HepG2 (cell line): ENCODE results near the gene MAST1. TPM values are rescaled to one million over a fixed set of nuclear protein-coding genes. Genes with fewer than 3 reads are reported as not detected.

ENCODE experiments used
- EHMT2 ChIP-seq: fragments of 200-600 bp; sonication (generic); IDR thresholded peaks from 2 replicates; pipeline ENCODE4 v1.7.0; 2017; ENCODE audit warnings: antibody characterized with exemption, low read depth, low read length, borderline replicate concordance
- ELF3 ChIP-seq: IDR thresholded peaks from 2 replicates; pipeline ENCODE4 v1.6.1; 2016; ENCODE audit warnings: missing genetic modification reagents, missing compliant biosample characterization
- GRHL1 ChIP-seq: sonication (generic); formaldehyde crosslinking; conservative IDR thresholded peaks from 2 replicates; pipeline ENCODE4 v1.8.0; 2022; ENCODE audit warnings: missing genetic modification reagents
- KLF11 ChIP-seq: IDR thresholded peaks from 2 replicates; pipeline ENCODE4 v1.6.1; 2016; ENCODE audit warnings: missing compliant biosample characterization
- MAF1 ChIP-seq: sonication (generic); formaldehyde crosslinking; IDR thresholded peaks from 2 replicates; pipeline ENCODE4 v1.5.0; 2020; ENCODE audit warnings: missing genetic modification reagents, borderline replicate concordance
- NFE2L2 ChIP-seq: fragments of 150-350 bp; IDR thresholded peaks from 2 replicates; pipeline ENCODE4 v1.6.1; 2014; ENCODE audit warnings: low read length
- NRL ChIP-seq: sonication (generic); formaldehyde crosslinking; IDR thresholded peaks from 2 replicates; pipeline ENCODE4 v1.5.0; 2020; ENCODE audit warnings: missing genetic modification reagents, mild to moderate bottlenecking, moderate library complexity, borderline replicate concordance
- RFXAP ChIP-seq: sonication (generic); formaldehyde crosslinking; IDR thresholded peaks from 2 replicates; pipeline ENCODE4 v1.4.0; 2020; ENCODE audit warnings: missing genetic modification reagents, borderline replicate concordance
- SP5 ChIP-seq: IDR thresholded peaks from 2 replicates; pipeline ENCODE4 v1.6.1; 2016; ENCODE audit warnings: low read depth, borderline replicate concordance
- THYN1 ChIP-seq: sonication (generic); formaldehyde crosslinking; IDR thresholded peaks from 2 replicates; pipeline ENCODE4 v1.8.1; 2023; ENCODE audit warnings: low read depth, mild to moderate bottlenecking, moderate library complexity, missing genetic modification reagents, borderline replicate concordance
- TOPORS ChIP-seq: sonication (generic); formaldehyde crosslinking; IDR thresholded peaks from 2 replicates; pipeline ENCODE4 v1.8.0; 2023; ENCODE audit warnings: mild to moderate bottlenecking, missing genetic modification reagents
- ZBTB26 ChIP-seq: IDR thresholded peaks from 2 replicates; pipeline ENCODE4 v1.6.1; 2016; ENCODE audit warnings: missing compliant biosample characterization, missing genetic modification reagents, borderline replicate concordance
- ZNF773 ChIP-seq: sonication (generic); formaldehyde crosslinking; IDR thresholded peaks from 2 replicates; pipeline ENCODE4 v1.4.0; 2020; ENCODE audit warnings: missing genetic modification reagents, borderline replicate concordance
- polyA plus RNA-seq, 8 experiments: library from polyadenylated mRNA; depleted of rRNA in 3 of 8; stranded (reverse) in 7 of 8; unstranded in 1 of 8; fragments of >200 nt; fragmentation: Illumina TruSeq in 4 of 8; extraction: Trizol in 4 of 8; gene quantifications; 2 replicates each; pipeline versions ENCODE4 v1.2.1 to v1.2.3, GENCODE V29; 2011 to 2016; ENCODE audit warnings: low read depth in 4 of 8, missing spikeins in 1 of 8, mixed read lengths in 1 of 8; ENCODE audit not compliant: insufficient read depth in 1 of 8
- total RNA-seq, 5 experiments: library from RNA; depleted of rRNA; stranded (reverse); fragments of >200 nt; fragmentation: Illumina TruSeq; extraction: Trizol; gene quantifications; 2 replicates each; pipeline ENCODE4 v1.2.3, GENCODE V29; 2016; ENCODE audit warnings: low read depth in 1 of 5
- TF ChIP-seq, protein P1 (sequence below): sonication (generic); formaldehyde crosslinking; conservative IDR thresholded peaks from 2 replicates; pipeline ENCODE4 v1.4.0; 2020; ENCODE audit warnings: mild to moderate bottlenecking, missing genetic modification reagents, moderate library complexity
- TF ChIP-seq, protein P2 (sequence below): sonication (generic); formaldehyde crosslinking; IDR thresholded peaks from 2 replicates; pipeline ENCODE4 v1.5.0; 2020; ENCODE audit warnings: mild to moderate bottlenecking, missing genetic modification reagents
- TF ChIP-seq, protein P3 (sequence below): sonication (generic); formaldehyde crosslinking; IDR thresholded peaks from 2 replicates; pipeline ENCODE4 v1.4.0; 2020; ENCODE audit warnings: missing genetic modification reagents

Gene MAST1
- total and polyA plus RNA-seq, 2 of the 13 experiments (the other 11 are each of a cell fraction or from before 2014, with no cell fraction given) = 0.73 to 4.7 TPM

DNA sequence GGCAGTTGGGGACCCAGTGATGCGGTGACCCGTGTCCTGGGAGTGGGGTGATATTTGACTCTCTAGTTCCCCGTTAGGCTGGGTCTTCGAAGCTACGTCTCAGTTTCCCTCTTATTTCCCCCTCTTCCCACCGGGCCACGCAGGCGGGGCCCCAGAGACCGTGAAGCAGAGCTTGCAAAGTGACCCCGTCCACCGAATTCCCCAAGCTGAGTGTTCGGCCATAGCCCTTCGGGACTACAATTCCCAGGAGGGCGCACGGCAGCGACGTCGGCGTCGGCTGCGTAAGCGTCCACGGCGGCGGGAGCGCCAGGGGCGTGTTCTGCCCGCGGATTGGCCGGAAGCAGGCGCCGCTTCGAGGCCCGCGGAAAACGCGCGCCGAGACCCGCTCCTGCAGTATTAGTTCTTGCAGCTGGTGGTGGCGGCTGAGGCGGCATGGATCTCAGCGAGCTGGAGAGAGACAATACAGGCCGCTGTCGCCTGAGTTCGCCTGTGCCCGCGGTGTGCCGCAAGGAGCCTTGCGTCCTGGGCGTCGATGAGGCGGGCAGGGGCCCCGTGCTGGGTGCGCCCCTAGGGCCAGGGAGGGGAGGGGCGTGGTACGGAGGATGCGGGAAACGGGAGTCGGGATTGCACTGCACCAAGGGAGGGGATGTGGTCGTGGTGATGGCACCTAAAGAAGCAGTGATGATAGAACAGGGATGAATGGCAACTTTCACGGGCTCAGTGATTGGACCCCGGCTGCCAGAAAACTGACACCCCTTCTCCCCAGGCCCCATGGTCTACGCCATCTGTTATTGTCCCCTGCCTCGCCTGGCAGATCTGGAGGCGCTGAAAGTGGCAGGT, 31.9 kb upstream of the MAST1 start, which contains the start of gene RNASEH2A (continued):
- TF ChIP-seq, protein P1, sequence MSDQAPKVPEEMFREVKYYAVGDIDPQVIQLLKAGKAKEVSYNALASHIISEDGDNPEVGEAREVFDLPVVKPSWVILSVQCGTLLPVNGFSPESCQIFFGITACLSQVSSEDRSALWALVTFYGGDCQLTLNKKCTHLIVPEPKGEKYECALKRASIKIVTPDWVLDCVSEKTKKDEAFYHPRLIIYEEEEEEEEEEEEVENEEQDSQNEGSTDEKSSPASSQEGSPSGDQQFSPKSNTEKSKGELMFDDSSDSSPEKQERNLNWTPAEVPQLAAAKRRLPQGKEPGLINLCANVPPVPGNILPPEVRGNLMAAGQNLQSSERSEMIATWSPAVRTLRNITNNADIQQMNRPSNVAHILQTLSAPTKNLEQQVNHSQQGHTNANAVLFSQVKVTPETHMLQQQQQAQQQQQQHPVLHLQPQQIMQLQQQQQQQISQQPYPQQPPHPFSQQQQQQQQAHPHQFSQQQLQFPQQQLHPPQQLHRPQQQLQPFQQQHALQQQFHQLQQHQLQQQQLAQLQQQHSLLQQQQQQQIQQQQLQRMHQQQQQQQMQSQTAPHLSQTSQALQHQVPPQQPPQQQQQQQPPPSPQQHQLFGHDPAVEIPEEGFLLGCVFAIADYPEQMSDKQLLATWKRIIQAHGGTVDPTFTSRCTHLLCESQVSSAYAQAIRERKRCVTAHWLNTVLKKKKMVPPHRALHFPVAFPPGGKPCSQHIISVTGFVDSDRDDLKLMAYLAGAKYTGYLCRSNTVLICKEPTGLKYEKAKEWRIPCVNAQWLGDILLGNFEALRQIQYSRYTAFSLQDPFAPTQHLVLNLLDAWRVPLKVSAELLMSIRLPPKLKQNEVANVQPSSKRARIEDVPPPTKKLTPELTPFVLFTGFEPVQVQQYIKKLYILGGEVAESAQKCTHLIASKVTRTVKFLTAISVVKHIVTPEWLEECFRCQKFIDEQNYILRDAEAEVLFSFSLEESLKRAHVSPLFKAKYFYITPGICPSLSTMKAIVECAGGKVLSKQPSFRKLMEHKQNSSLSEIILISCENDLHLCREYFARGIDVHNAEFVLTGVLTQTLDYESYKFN (CRISPR knock-in tag) = peak; percentile 28; the same call in 1 of the 2 replicates
- TF ChIP-seq ZNF773 = peak; percentile 82; the same call in 1 of the 2 replicates
- peak; percentile 70 for TF ChIP-seq RFXAP (CRISPR knock-in tag)
- peak; percentile 72 for TF ChIP-seq ELF3 (CRISPR knock-in tag)
- 0 out of 2 replicates have a peak, but pooled peaks have one; percentile 22 for TF ChIP-seq NRL (CRISPR knock-in tag)
- no peak for TF ChIP-seq ZBTB26 (CRISPR knock-in tag)
- peak; percentile 70 for TF ChIP-seq TOPORS (CRISPR knock-in tag)
- no peak for TF ChIP-seq NFE2L2
- TF ChIP-seq KLF11 (CRISPR knock-in tag) = peak; percentile 85
- TF ChIP-seq, protein P2, sequence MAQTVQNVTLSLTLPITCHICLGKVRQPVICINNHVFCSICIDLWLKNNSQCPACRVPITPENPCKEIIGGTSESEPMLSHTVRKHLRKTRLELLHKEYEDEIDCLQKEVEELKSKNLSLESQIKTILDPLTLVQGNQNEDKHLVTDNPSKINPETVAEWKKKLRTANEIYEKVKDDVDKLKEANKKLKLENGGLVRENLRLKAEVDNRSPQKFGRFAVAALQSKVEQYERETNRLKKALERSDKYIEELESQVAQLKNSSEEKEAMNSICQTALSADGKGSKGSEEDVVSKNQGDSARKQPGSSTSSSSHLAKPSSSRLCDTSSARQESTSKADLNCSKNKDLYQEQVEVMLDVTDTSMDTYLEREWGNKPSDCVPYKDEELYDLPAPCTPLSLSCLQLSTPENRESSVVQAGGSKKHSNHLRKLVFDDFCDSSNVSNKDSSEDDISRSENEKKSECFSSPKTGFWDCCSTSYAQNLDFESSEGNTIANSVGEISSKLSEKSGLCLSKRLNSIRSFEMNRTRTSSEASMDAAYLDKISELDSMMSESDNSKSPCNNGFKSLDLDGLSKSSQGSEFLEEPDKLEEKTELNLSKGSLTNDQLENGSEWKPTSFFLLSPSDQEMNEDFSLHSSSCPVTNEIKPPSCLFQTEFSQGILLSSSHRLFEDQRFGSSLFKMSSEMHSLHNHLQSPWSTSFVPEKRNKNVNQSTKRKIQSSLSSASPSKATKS (CRISPR knock-in tag) = no peak
- no peak for TF ChIP-seq THYN1 (CRISPR knock-in tag)
- TF ChIP-seq, protein P3, sequence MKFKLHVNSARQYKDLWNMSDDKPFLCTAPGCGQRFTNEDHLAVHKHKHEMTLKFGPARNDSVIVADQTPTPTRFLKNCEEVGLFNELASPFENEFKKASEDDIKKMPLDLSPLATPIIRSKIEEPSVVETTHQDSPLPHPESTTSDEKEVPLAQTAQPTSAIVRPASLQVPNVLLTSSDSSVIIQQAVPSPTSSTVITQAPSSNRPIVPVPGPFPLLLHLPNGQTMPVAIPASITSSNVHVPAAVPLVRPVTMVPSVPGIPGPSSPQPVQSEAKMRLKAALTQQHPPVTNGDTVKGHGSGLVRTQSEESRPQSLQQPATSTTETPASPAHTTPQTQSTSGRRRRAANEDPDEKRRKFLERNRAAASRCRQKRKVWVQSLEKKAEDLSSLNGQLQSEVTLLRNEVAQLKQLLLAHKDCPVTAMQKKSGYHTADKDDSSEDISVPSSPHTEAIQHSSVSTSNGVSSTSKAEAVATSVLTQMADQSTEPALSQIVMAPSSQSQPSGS (CRISPR knock-in tag) = peak; percentile 69
- 0 out of 2 replicates have a peak, but pooled peaks have one; percentile 32 for TF ChIP-seq SP5 (CRISPR knock-in tag)
- TF ChIP-seq MAF1 (CRISPR knock-in tag) = 0 out of 2 replicates have a peak, but pooled peaks have one; percentile 71
- TF ChIP-seq GRHL1 (CRISPR knock-in tag) = no peak
- TF ChIP-seq EHMT2 = no peak
